Sciatic nerve (tissue), 2 donors: ENCODE results near the gene SLC2A8. TPM values are rescaled to one million over a fixed set of nuclear protein-coding genes. Genes with fewer than 3 reads are reported as not detected.

ENCODE experiments used
- ATAC-seq: fragments of 200-7000 bp; cut with Tn5 transposase; one replicate; pipeline ENCODE4 v1.9.1; 2020; ENCODE audit warnings: mild to moderate bottlenecking, moderate library complexity
- DNase-seq: peaks from one replicate; pipeline ENCODE4 v3.0.0-alpha.2; 2020; ENCODE audit warnings: low spot score
- intact Hi-C: fragments of 100-400 bp; cut with DNase I; formaldehyde crosslinking; loops from one replicate; pipeline ENCODE4 v1.14.2; 2022
- total RNA-seq: library from RNA; stranded (reverse); fragmentation: NEBNext Ultra II Directional; extraction: Animal tissue kit (Norgen Biotek cat#: 25700); gene quantifications from one replicate; pipeline ENCODE4 v1.2.1, GENCODE V29; 2021
- donor health status: DM: no; HTN: no; CAD: no.
- donor health status: DM: no; HTN: no; CAD: no.

The SLC2A8 gene
- total RNA-seq, 1 donor from 2014 or later = 22.5 TPM

DNA sequence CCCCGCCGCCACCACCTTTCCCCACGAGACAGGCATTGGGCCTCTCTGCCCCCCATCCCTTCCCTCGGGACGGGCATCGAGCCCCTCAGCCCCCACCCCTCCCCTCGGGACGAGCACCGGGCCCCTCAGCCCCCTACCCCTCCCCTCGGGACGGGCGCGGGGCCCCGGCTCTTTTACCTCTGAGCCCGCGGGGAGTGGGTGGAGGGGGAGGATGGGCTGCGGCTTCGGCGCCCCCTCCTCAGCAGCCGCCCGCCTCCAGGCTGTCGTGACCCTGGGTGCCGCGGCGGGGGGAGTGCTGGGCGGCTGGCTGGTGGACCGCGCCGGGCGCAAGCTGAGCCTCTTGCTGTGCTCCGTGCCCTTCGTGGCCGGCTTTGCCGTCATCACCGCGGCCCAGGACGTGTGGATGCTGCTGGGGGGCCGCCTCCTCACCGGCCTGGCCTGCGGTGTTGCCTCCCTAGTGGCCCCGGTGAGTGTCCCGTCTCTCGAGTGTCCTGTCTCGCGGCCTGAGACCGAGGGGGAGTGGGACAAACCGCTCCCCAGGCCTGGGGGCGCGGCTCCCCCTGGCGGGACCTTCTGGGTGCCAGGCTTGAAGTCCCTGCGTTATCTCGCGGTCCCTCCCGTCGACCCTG is 791 bp downstream of the SLC2A8 start:
- DNase-seq (peak; percentile 74), ATAC-seq (no peak)
- intact Hi-C loops = no loop called here

DNA sequence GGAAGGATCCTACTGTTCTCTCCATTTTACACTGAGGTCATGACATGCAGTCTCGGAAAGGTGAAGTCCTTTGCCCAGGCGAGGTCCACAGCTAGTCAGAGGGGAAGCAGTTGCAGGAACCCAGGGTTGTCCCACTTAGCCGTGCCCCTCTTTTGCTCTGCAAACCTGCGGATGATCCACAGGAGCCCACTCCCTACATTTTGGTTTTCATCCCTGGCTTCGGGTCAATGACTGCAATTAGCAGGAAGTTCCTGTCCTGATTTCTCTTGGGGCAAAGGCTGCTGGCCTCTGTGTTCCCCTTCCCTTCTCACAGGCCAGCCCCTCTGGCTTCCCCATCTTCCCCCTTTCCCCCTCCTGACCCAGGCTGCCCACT is 1.3 kb downstream of the SLC2A8 start:
- DNase-seq (no peak), ATAC-seq (no peak)
- intact Hi-C loops = no loop called here

DNA sequence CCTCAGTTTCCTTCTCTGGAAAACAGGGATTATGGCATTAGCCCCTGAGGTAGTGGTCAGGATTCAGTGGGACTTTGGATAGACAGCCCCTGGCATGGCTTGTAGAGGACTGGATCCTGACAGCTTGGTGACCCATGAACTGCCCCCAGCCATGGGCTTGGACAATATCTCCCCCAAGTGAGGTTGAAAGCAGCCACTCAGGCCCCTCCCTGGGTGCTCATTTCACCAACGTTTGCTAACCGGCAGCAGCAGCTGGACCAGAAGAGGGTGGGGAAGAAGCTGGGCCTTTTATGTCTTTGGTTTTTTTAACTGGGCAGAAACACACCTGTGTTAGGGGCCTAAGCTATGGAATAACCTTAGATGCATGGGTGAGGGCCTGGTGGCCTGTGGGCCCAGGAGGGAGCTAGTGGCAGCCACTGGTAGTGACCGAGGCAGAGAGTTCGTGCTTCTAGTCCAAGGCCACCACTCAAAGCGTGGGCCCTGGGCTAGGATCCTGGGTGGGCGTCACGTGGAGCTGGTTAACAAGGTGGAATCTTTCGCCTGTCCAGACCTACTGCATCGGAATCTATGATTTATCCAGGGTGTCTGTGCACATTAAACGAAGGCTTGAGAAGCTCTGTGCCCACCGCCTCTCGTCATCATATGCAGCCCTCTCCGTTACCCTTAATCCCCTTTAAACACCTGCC is 1.9 kb downstream of the SLC2A8 start:
- no peak for ATAC-seq
- DNase-seq = no peak
- intact Hi-C loops = no loop called here

DNA sequence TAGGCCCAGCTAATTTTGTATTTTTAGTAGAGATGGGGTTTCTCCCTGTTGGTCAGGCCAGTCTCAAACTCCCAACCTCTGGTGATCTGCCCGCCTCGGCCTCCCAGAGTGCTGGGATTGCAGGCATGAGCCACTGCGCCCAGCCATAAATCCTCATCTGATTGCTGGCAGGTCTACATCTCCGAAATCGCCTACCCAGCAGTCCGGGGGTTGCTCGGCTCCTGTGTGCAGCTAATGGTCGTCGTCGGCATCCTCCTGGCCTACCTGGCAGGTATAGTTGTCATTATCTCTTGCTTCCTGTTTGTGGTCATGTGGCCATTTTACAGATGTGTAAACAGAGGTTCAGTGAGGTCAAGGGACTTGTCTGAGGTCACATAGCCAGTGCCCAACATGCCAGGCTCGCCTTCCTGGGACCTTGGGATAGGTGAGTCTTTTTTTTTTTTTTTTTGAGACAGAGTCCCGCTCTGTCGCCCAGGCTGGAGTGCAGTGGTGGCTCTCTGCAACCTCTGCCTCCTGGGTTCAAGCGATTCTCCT is 2.8 kb downstream of the SLC2A8 start:
- DNase-seq = no peak
- intact Hi-C loops = no loop called here
- no peak for ATAC-seq

DNA sequence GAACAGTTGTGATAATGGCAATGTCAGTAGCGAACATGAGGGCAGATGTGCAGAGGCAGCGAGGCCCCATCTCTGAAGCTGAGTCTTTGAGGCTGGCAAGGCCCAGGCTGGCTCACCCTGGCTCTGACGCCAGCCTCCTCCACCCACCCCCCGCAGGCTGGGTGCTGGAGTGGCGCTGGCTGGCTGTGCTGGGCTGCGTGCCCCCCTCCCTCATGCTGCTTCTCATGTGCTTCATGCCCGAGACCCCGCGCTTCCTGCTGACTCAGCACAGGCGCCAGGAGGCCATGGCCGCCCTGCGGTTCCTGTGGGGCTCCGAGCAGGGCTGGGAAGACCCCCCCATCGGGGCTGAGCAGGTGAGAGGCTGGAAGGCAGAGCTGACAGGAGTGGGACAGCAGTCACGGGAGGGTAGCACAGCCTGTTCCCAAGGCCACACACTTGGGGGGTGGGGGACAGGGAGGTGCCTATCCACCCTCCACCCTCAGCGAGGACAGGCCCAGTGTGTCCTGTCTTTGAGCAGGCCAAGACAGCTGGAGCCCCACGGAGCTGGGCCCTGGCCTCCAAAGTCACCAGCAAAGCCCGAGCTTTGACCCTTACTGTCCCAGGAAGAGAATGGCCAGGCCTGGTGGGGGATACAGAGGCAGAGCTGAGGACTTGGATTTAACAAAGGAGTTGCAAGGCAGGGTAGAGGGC is 5.6 kb downstream of the SLC2A8 start:
- no peak for ATAC-seq
- intact Hi-C loops = no loop called here
- DNase-seq = no peak

DNA sequence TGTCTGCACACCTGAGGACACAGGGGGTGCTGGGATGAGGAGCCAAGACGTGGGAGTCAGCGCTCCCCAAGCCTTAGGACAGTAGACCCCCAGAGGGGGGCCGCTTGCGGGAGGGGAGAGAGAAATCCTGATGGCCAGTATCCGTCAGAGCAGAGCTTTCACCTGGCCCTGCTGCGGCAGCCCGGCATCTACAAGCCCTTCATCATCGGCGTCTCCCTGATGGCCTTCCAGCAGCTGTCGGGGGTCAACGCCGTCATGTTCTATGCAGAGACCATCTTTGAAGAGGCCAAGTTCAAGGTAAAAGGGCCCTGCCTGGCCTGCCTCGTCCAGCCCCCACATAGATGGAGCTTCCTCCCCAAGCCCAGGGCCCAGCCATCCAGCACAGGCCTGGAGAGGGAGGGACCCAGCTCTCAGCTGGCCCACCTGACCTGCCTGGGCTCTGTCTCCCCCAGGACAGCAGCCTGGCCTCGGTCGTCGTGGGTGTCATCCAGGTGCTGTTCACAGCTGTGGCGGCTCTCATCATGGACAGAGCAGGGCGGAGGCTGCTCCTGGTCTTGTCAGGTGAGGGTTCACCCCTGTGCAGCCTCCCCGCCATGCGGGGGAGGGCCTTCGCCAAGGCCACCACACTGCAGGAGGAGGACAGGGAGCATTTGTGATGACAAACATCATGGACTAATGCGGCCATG is 6.7 kb downstream of the SLC2A8 start:
- intact Hi-C loops = no loop called here
- ATAC-seq (no peak), DNase-seq (no peak)

DNA sequence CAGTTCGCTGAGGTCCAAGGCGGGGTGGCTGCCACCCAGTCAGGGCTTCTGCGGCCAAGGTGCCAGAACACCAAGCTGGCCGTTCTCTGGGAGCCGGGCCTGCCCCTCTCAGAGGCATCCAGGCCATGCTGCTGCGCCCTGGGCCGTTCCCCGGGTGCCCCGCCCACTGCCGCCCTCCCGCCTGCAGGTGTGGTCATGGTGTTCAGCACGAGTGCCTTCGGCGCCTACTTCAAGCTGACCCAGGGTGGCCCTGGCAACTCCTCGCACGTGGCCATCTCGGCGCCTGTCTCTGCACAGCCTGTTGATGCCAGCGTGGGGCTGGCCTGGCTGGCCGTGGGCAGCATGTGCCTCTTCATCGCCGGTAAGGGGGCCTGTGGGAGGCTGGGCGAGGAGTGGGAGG is 7.7 kb downstream of the SLC2A8 start:
- intact Hi-C loops = no loop called here
- no peak for DNase-seq

DNA sequence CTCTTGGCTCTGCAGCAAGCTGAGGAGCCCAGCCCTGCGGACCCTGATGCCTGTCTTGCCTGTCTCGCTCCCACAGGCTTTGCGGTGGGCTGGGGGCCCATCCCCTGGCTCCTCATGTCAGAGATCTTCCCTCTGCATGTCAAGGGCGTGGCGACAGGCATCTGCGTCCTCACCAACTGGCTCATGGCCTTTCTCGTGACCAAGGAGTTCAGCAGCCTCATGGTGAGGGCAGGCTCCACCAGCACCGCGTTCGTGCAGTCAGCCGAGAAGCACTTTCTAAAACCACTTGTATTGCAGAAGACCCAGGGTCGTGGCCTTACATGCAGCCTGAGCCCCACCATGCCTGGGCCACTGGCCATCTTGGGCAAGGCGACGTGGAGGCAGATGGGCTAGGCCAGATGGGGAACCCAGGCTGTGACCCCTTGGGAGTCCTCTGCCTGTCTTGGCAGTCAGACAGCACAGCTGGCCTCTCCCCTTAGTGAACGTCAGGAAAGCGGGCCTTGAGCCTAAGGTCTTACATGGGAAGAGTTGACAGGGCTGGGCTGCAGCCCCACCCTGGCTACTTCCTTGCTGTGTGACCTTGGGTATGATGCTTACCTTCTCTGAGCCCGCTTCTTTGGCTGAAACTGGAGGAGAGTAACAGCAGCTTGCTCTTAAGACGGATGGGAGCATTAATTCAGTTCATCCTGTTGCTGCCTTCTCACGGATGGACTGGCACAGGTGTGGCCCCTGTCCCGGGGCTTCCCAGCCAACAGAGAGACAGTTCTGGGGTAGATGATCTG is 8.6 kb downstream of the SLC2A8 start:
- intact Hi-C loops = no loop called here
- no peak for DNase-seq
- no peak for ATAC-seq

More for the DNA sequence above, 7.7 kb downstream of the SLC2A8 start:
- no peak for ATAC-seq

DNA sequence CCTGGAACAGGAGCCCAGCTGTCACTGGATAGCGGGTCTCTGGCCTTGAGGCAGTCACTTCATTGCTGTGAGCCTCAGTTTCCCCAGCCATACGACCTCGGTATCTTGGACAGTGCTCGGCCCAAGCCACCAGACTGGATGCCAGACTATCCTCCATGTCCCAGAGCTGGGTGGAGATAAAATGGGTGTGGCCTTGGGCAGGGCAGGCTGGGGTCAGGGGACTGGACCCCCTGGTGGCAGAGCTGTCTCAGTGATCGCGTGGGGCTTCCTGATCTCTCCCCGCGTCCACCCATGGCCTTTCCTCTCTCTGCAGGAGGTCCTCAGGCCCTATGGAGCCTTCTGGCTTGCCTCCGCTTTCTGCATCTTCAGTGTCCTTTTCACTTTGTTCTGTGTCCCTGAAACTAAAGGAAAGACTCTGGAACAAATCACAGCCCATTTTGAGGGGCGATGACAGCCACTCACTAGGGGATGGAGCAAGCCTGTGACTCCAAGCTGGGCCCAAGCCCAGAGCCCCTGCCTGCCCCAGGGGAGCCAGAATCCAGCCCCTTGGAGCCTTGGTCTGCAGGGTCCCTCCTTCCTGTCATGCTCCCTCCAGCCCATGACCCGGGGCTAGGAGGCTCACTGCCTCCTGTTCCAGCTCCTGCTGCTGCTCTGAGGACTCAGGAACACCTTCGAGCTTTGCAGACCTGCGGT is 10.0 kb downstream of the SLC2A8 start:
- intact Hi-C loops = no loop called here

DNA sequence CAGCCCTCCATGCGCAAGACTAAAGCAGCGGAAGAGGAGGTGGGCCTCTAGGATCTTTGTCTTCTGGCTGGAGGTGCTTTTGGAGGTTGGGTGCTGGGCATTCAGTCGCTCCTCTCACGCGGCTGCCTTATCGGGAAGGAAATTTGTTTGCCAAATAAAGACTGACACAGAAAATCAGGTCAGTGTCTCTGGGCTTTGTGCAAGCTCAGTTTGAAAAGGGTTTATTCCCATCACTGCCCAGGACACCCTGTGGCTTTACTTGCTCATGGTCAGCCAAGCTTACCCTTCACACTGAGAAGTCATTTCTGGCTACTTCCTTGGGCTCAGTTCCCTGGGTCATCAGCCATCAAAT is 10.5 kb downstream of the SLC2A8 start:
- intact Hi-C loops = no loop called here
- ATAC-seq (no peak), DNase-seq (no peak)

More for the DNA sequence above, 10.0 kb downstream of the SLC2A8 start:
- DNase-seq = no peak
- peak; percentile 21 for ATAC-seq

DNA sequence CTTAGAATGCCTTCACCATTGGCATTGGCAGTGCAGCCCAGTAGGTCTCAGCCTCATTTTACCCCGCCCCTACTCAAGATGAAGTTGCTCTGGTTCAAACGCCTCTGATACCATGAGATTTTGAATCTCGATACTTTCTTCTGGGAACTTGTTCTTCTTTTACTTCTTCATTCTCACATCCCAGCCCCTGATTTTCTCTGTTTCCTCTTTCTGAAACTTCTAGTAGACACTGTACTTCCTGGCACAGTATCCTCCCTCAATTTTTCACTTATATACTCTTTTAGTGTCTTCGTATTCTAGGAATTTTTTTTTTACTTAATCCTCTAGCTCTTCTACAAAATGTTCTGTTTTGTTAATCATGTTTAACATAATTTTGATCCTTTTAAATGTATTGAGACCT is 14.2 kb downstream of the SLC2A8 start:
- intact Hi-C loops = no loop called here
- ATAC-seq = peak; percentile 49

DNA sequence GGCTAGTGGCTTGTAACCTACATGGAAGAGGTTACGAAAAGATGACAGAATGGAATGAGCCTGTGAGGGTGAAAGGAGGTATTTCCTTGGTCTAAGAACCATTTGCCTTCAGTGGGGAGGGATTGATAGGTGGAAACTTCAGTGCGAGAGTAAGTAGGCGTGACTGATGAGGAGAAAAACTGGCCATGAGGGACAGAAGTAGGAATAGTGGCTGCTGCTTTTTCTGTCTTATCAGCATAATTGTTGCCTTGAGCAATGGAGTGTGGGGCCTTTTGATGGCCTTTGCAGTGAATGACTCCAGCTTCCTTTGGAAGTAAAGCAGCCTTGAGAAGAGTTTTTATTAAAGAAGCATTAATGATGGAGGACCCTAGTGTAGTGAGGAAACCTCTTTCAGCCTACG is 18.2 kb downstream of the SLC2A8 start:
- DNase-seq = no peak
- intact Hi-C loops = no loop called here
- no peak for ATAC-seq

More for the DNA sequence above, 14.2 kb downstream of the SLC2A8 start:
- no peak for DNase-seq

DNA sequence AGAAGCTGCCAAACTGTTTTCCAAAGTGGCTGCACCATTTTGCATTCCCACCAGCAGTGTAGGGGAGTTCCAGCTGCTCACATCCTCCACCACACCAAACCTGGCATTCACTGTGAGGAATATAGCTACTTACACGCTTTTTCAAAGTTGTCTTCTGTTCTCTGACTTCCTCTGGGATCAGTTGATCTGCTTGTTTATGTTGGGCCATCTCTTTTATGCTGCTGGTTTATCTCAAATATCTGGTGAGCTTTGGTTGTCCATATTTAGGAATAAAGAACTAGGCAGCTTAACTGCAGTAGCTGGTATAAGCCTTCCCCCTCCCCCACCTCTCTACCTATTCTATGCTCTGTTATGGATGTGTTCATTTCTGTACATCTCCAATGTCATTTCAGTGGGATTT is 18.7 kb downstream of the SLC2A8 start:
- no peak for ATAC-seq
- intact Hi-C loops = no loop called here
- no peak for DNase-seq

DNA sequence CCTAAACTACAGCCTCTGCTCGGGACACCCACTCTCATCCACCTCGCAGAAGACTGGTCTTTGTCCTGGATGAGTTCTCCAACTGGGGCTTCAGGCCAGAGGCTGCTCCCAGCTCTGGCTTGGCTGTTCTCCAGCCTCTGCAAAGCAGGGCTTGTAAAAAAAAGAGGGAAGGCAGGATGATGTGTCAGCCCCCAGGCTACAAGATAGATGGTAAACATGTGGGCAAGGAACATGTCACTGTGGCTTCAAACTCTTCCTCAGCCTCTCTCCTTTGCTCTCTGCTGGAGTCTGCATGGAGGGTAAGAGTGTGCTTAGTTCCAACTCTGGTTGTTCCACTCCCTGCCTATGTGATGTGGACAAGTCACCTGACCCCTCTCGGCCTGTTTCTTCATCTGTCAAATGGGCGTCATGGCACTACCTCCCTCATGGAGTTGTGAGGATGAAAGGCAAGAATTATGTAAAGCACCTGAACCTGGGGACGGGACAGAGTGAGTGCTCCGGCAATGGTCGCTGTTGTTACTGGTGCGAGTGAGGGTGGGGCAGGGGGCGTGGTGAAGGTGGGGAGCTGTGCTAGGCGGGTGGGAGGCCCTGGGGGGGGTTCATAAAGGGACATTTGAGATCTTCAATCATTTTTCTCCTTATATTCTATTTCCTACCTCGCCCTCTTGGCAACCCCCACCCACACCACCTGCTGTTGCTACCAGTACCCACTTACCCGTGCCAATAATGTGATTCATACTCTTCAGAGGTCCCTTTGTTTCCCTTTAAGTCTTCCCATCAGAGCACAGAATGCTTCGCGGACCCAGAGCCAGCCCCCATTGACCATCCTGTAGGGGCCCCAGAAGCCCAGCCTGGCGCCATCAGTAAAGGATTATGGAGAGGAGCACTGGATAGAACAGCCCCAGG is 20.4 kb downstream of the SLC2A8 start:
- ATAC-seq (no peak), DNase-seq (no peak)
- intact Hi-C loops = no loop called here

DNA sequence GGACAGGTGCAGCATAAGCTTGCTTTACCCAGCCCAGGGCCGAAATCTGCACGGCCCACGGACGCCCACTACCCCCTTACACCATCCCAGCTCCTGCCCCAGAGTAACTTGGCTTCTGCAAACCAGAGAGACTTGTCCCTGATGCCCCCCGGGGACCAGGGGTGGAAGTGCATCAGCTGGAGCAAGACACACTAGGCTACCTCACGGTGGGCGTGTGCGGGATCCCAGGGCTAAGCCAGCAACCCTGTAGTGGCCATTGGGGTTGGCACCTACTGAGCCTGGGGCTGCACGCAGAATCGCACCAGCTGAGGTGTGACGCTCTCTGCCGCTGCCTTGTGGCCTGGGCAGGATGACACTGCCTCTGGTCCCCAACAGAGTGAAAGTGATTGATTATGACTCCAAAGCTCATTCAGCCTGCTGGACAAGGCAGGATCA is 21.1 kb downstream of the SLC2A8 start:
- ATAC-seq (peak; percentile 17), DNase-seq (no peak)
- intact Hi-C loops = no loop called here

DNA sequence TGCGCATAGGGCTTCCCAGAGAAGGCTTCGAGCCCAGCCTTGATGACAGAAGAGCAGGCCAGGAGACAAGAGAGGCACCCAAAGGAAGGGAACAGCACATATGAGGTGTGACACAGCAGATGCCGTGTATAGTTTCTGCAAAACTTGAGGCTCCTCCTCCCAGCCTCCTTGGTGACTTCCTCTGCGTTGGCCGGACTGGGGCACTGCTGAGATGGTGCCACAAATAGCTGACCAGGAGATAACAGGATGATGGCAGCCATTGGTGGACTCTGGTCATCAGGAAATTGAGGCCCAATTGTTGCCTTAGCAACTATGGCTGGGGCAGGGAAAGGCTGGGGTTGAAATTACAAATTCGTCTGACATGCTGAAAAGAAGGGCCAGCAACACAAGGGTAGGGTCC is 22.4 kb downstream of the SLC2A8 start:
- intact Hi-C loops = no loop called here
- no peak for ATAC-seq
- no peak for DNase-seq

DNA sequence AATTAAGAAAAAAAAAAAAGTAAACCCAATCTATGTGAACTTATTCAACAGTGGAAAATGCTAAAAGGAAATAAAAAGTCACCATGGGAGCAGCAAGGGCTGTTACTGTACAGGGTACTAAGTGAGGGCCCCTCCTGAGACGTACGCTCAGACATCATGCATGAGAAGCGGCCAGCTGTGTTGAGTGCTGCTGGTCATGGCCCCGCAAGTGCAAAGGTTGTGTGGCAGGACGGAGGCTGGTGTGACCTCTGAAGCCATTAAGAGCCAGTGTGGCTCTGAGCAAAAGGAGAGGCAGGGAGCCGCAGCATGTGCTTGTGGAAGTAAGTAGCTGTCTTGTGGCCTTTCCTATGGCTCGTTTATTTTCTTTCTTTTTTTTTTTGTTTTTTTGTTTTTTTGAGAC is 24.1 kb downstream of the SLC2A8 start:
- intact Hi-C loops = no loop called here
- no peak for ATAC-seq
- no peak for DNase-seq
